ENCODE results near the gene TRPC6.

DNA sequence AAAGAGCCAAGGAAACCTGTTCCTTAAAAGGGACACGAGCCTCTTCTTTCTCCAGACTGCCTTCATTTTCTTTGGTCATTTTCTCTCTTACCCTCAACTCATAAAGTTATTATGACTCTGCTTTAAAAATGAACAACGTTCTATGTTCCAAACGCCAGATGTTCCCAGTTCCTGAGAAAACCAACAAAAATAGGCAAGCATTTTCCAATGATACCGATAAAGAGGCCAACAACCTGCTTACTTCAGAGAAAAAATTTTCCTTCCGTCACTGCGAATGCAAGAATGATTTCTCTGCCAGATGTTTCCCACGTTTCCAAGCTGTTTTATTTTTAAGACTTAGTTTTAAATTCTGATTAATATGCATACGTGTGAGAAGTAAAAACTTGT is 315 bp upstream of the TRPC6 start:
- TF ChIP-seq, protein P1, sequence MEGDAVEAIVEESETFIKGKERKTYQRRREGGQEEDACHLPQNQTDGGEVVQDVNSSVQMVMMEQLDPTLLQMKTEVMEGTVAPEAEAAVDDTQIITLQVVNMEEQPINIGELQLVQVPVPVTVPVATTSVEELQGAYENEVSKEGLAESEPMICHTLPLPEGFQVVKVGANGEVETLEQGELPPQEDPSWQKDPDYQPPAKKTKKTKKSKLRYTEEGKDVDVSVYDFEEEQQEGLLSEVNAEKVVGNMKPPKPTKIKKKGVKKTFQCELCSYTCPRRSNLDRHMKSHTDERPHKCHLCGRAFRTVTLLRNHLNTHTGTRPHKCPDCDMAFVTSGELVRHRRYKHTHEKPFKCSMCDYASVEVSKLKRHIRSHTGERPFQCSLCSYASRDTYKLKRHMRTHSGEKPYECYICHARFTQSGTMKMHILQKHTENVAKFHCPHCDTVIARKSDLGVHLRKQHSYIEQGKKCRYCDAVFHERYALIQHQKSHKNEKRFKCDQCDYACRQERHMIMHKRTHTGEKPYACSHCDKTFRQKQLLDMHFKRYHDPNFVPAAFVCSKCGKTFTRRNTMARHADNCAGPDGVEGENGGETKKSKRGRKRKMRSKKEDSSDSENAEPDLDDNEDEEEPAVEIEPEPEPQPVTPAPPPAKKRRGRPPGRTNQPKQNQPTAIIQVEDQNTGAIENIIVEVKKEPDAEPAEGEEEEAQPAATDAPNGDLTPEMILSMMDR (IDR thresholded peaks at IDR 0.05): no peak
- TF ChIP-seq POLR2AphosphoS5 (IDR thresholded peaks at IDR 0.05): no peak
- no peak for TF ChIP-seq POLR2A (IDR thresholded peaks at IDR 0.05; ENCODE audit: low read depth)

All from esophagus muscularis mucosa (tissue), 3 donors.